GM06990 (cell line): Measurements from ENCODE around the gene UBAC2.

Experiments
- DNase-seq: peaks from one replicate; pipeline ENCODE4 v3.0.0-alpha.2; 2011; ENCODE audit not compliant: insufficient read length; ENCODE audit errors: extremely low read depth
- H3K27me3 ChIP-seq: replicated peaks from 2 replicates; pipeline ENCODE4 v1.6.0; 2011; ENCODE audit warnings: low read length; ENCODE audit not compliant: control insufficient read depth, insufficient read depth
- H3K36me3 ChIP-seq: 2 replicates; pipeline ENCODE4 v1.5.1; 2011; ENCODE audit warnings: low read length; ENCODE audit not compliant: control insufficient read depth, insufficient read depth
- H3K4me3 ChIP-seq: replicated peaks from 2 replicates; pipeline ENCODE4 v1.5.1; 2011; ENCODE audit warnings: low read depth, mild to moderate bottlenecking, control low read depth, low read length
- CTCF ChIP-seq: IDR thresholded peaks from 2 replicates; pipeline ENCODE4 v1.5.1; 2011; ENCODE audit warnings: low read length, control low read depth, mild to moderate bottlenecking, inconsistent platforms; ENCODE audit not compliant: insufficient read depth, poor library complexity, severe bottlenecking

The UBAC2 gene

GRCh38 chr13:99299256-99299919 is 98.7 kb downstream of the UBAC2 start:
- TF ChIP-seq CTCF: no peak
- H3K36me3 ChIP-seq: peaks cover 9% of the 10 kb centered on the region
- DNase-seq: no peak
- no peaks in the 10 kb centered on the region for H3K27me3 ChIP-seq
- no peak overlapping the region for H3K4me3 ChIP-seq

GRCh38 chr13:99299920-99300341 is 99.3 kb downstream of the UBAC2 start:
- Histone ChIP-seq H3K27me3 (no peaks in the 10 kb centered on the region), H3K4me3 (0 out of 2 replicates have a peak overlapping the region, but pooled peaks have one; percentile 7), H3K36me3 (peaks cover 8% of the 10 kb centered on the region)
- no peak for DNase-seq
- TF ChIP-seq CTCF: no peak

- peaks cover 3% of the 10 kb centered on the region; the same call in 1 of the 2 replicates for H3K36me3 ChIP-seq
Measured at GRCh38 chr13:99301056-99301838, 100.6 kb downstream of the UBAC2 start.

GRCh38 chr13:99301913-99302636 is 101.4 kb downstream of the UBAC2 start:
- no peaks in the 10 kb centered on the region for H3K27me3 ChIP-seq
- TF ChIP-seq CTCF: no peak
- H3K36me3 ChIP-seq: peaks cover 3% of the 10 kb centered on the region; the same call in 1 of the 2 replicates
- 0 out of 2 replicates have a peak overlapping the region, but pooled peaks have one; percentile 60 for H3K4me3 ChIP-seq
- no peak for DNase-seq

More at GRCh38 chr13:99301056-99301838, 100.6 kb downstream of the UBAC2 start:
- no peak for DNase-seq
- Histone ChIP-seq H3K27me3 (no peaks in the 10 kb centered on the region), H3K4me3 (peak overlapping the region; percentile 28; the same call in 1 of the 2 replicates)
- TF ChIP-seq CTCF: no peak

- no peak for TF ChIP-seq CTCF
- peak overlapping the region; percentile 60 for H3K4me3 ChIP-seq
- no peak for DNase-seq
- peaks cover 3% of the 10 kb centered on the region; the same call in 1 of the 2 replicates for H3K36me3 ChIP-seq
- H3K27me3 ChIP-seq: no peaks in the 10 kb centered on the region
Measured at GRCh38 chr13:99302637-99303505, 102.2 kb downstream of the UBAC2 start.
